GM20431 (cell line): ENCODE data around the gene CDC37.

ENCODE experiments used
- in situ Hi-C: fragments of 300-500 bp; cut with MseI, MboI; formaldehyde crosslinking; loops from one replicate; pipeline ENCODE4 v1.15.0; 2020; ENCODE audit warnings: low sequenced_read_pairs; ENCODE audit not compliant: unreplicated experiment

The CDC37 gene

GRCh38 chr19:10365518-10365917 is 37.8 kb downstream of the CDC37 start:
- in situ Hi-C loops: no loop called here

DNA sequence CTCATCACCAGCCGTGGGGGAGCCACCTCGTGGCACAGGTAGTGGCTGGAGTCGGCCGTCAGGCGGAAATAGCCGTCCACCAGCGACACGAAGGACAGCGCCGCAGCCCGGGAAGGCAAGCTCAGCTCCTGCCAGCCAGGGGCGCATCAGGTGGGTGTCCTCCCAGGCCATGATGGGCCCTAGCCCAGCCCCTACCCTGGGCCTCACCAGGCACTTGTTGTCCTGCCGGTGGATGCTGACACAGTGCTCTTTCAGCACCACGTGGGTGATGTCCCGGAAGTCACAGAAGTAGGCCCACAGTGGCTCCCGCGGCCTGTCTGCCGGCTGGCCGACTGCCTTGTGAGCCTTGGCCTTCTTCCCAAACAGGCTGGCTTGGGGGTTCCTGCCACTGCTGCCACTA is 38.7 kb downstream of the CDC37 start:
- in situ Hi-C loops: no loop called here

DNA sequence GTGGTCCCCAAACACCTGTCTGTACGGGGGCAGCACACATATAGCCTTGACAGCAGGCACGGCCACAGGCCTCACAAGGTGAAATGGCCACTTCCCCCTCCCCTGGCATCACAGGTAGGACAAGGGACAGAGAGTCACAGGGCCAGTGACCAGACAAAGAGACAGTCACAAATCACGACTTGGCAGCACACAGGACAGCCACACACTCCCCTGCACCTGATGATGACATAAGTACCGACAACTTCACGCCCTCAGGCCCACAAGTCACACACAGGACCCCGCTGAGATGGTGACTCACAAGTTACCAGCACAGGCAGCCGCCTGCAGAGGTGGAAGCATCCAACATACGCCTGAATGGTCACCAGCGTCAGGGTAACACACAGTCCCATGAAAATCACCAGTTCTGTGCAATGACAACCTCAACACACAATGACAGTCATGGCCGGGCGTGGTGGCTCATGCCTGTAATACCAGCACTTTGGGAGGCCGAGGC is 39.5 kb downstream of the CDC37 start:
- in situ Hi-C loops: no loop called here

DNA sequence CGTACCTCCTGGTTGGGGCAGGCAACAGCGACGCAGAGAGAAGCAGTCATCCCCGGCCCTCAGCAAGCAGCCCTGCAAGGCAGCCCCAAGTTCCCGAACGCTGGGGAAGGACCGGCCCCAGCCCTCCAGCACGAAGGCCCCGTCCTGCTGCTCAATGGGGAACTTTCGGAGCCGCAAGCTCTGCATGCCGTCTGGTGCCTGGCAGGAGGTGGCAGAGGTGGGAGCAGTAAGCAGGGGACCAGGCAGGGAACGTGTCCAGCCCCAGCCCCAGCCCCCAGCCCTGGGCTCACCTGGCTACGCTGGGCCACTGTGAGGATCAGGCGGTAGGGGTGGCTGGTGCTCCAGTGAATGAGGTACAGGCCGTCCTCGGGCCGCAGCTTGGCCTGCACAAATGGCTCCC is 41.1 kb downstream of the CDC37 start:
- in situ Hi-C loops: no loop called here

GRCh38 chr19:10361569-10362011 is 41.8 kb downstream of the CDC37 start:
- in situ Hi-C loops: no loop called here

DNA sequence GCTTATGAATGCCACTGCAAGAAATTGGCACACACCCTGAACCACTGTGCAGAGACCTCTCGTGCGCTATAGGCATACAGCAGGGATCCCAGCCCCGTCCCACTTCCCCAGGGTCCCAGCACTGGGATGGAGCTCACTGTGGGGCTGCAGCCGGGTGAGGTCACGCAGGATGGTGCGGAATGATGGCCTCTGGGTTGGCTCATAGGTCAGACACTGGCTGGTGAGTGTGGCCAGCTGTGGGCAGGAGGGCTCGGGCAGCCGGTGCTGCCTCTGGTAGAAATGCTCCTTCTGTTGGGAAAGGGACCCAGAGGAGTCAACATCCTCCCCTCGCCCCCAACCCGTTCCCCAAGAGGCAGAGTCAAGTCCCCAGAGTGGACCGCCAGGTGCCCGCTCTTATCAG is 46.9 kb downstream of the CDC37 start:
- in situ Hi-C loops: no loop called here

DNA sequence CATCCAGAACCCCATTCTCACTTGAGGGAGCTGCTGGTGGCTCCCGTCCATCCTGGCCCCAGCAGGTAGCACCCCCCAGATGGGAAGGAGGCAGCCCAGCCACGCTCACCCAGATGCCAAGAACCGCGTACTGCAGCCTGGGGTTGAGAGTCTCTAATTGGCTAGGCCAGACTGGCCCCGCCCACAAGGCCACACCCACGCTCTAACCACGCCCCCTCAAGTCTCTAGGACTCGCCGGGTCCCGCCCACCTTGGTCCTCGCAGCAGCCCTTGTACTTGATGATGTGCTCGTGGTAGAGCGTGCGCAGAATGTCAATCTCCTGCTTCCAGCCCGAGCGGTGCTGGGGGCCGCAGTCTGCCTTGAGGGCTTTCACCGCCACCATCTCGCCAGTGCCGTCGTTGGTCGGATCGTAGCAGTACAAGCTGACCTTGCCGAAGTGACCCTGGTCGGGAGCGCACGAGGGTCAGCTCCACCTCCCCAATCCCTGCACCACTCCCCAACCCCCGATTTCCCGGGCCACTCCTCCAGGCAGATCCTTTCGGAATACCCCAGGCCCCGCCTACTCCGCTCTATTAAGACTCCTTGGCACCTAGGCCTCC is 49.5 kb downstream of the CDC37 start:
- in situ Hi-C loops: no loop called here

DNA sequence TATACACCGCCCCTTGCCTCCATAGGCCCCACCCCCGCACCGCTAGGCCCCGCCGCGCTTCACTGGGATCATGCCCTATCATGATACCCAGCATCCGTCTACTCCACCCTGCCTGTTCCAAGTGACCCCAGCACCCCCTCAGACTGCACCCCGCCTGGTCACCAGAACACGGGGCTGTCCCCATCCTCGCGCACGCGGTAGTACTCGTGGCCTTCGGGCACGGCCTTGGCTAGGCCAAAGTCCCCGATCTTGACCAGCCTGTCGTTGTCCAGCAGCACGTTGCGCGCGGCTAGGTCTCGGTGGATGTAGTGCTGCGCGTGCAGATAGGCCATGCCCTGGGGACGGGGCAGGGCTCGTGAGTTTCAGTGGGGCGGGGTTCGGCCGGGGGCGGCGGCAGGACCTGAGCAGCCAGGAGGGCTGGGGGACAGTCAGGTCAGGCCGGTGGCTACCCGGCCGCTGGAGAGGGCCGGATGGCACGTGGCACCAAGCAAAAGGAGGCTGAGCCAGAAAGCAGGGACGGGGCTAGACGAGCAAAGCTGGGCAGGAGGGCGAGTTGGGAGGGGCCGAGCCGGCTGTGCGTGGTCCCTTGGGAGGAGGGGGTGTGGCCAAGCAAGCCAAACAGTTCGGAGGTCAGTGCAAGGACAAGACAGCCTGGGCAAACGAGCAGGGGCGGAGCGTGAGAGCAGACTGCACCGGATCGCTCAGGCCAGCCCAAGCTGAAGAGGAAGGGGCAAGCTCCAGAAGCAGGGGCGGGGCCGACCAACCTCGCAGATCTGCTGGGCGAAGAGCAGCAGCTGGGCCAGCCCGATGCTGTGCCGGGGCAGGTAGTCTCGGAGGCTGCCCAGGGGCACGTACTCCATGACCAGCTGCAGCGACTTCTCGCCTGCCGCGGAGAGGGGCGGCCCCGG is 50.3 kb downstream of the CDC37 start:
- in situ Hi-C loops: no loop called here

- in situ Hi-C loops: no loop called here
Measured at GRCh38 chr19:10346509-10346908, 56.8 kb downstream of the CDC37 start.

DNA sequence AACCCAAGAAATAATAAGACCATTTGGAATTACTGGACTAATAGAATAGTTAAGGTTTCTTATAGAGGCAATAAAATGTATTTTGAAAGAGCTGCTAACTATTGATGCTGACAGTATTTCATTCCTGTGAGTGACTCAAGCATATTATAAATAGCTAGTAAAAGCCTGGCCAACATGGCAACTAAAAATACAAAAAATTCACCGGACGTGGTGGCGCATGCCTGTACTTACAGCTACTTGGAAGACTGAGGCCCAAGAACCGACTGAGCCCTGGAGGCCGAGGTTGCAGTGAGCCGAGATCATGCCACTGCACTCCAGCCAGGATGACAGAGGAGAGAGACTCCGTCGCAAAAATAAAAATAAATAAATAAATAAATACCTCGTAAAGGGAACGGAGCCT is 58.6 kb downstream of the CDC37 start:
- in situ Hi-C loops: no loop called here

GRCh38 chr19:10343495-10343894 is 59.8 kb downstream of the CDC37 start:
- in situ Hi-C loops: no loop called here
